NCI-H82 (cell line): ENCODE results near the gene PRODH2.
A peak's percentile ranks its signal among the peaks of the same experiment; 100 is the strongest.
"Not testable (repeated sequence)": the region's sequence is repeated elsewhere in the genome, so short reads cannot be mapped to it uniquely, and the experiment has no call there.

Source experiments
- DNase-seq: peaks from one replicate; lab custom pipeline; 2025; lab: John Stamatoyannopoulos, UW

The PRODH2 gene

DNA sequence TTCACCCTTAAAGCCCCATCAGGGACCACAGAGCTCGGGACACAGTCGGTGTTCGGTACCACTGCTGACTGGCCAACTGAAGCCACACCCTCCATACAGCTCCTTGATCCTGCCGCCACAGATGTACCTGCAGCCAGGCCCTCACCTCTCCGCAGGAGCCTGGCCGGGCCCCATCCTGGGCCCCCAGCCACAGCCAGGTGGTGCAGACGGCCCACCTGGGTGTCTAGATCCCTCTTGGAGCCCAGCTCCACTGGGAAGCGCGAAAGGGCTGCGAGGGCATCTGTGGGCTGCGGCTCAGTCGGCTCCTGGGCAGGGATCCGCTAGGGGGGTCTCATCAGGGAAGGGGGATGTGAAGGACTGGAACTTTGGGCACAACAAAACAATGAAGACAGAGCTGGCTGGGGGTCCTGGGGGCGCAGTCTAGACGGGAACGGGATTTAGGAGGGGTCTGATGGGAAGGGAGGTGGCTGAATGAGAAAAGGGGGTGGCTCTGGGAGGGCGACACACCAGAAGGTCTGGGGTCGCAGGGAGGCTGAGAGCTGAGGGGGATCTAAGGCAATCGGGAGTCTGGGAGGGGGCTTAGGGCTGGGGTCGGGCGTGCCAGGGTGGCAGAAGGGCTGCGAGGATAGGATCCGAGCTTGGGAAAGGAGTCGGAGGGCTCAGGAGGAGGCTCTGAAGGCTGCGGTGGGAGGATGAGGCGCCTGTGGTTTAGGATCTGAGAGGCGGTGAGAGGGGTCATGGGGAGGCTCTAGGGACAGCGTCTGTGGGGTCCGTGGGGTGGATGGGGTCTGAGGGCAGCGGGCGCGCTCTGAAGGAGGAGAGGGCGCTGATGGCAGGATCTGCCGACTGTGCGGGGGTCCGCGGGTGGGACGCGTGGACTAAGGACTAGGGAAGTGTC, 15.8 kb downstream of the PRODH2 start:
- no peak for DNase-seq

DNA sequence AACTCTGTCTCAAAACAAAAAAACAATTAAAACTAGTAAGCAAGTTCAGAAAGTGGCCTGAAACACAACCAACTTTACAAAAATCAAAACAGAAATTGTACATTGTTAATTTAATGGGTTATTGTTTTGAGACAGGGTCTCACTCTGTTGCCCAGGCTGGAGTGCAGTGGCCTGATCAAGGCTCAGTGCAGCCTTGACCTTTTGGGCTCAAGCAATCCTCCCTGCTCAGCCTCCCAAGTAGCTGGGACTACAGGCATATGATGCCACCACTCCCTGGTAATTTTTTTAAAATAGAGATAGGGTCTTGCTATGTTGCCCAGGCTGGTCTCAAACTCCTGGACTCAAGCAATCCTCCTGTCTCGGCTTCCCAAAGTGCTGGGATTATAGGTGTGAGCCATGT, 17.1 kb downstream of the PRODH2 start:
- DNase-seq, result not testable (repeated sequence)

DNA sequence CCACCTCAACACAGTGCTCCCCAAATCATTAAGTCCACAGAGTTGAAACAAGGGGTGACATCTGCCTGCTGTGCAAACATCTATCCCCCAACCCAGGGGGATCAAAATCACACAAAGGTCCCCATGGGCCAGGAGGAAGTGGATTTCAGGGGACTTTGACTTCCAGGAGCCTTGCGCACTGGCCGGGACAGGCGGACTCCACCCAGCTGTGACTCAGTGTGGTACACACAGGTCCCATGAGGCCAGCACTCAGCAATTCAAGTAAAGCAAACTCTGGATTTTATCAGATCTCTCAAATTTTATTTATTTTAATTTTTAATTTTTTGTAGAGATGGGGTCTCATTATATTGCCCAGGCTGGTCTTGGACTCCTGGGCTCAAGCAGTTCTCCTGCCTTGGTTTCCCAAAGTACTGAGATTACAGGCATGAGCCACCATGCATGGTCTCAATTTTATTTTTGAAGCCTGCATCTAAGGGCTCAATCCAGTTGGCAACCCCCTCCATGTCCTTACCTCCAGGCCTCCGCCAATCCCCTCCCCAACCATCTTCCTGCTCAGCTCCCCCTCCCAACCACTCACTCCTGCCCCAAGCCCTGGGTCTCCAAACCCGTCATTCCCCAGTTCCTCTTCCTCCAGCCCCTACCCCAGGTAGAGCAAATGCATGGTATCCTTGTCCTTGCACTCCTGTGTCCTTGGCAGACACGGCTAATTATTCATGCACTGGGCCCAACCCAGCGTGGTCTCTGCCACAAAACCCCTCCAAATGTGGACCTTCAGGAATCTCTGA, 19.1 kb downstream of the PRODH2 start:
- no peak for DNase-seq

DNA sequence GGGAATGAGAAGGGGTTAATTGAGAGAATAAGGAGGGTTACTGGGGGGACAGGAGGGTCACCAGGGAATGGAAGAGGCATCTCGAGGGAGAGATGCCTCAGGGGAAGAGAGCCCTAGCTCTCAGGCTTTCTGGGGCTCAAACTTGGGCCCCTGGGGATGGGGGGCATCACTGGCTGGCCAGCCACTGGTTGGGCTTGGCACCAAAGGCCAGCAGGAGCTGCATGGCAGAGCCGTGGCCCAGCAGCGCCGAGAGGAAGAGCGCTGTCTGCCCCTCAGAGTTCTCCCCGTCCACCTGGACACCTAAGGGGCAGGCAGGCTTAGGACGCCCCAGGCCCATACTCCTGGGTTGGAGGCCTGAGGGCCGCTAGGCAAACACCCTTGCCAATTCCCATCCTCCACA, 19.8 kb downstream of the PRODH2 start:
- DNase-seq, result no peak

DNA sequence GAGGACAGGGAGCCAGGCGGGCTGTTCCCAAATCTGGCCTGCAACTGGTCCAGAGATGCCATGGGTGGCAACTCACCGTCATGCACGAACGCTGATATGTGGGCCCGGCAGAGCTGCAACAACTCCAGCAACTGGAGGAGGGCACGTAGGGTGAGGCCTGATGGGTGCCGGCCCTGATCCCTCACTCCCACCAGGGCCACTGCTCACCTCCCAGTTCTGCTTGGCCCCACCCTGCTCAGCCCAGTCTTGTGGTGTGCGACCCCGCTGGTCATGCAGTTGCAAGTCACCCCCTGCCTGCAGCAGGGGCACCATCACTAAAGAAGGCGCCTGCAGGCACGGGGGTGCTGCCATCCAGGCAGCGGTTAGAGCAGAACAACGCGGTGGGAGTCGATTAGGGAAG, 20.3 kb downstream of the PRODH2 start:
- no peak for DNase-seq

DNA sequence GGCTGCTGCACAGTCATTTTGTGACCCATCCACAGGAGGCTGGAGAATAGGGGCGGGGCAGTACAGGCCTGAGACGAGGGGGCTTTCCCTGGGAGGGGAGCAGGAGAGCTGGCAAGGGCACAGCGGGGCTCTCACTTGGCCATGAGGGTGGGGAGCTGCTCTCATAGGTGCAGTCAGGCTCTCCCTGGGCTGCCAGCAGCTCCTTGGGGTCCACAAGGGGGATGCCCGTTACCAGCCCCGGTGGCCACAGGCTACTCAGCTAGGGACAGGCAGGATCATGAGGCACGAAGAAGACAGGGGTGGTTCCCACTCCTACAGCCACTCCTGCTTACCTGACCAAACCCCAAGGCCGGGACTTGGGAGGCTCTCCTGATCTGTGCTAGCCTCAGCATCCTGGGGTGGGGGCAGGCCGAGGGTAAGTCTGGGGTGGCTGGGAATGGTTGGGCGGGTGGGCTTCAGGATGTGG, 20.8 kb downstream of the PRODH2 start:
- no peak for DNase-seq

DNA sequence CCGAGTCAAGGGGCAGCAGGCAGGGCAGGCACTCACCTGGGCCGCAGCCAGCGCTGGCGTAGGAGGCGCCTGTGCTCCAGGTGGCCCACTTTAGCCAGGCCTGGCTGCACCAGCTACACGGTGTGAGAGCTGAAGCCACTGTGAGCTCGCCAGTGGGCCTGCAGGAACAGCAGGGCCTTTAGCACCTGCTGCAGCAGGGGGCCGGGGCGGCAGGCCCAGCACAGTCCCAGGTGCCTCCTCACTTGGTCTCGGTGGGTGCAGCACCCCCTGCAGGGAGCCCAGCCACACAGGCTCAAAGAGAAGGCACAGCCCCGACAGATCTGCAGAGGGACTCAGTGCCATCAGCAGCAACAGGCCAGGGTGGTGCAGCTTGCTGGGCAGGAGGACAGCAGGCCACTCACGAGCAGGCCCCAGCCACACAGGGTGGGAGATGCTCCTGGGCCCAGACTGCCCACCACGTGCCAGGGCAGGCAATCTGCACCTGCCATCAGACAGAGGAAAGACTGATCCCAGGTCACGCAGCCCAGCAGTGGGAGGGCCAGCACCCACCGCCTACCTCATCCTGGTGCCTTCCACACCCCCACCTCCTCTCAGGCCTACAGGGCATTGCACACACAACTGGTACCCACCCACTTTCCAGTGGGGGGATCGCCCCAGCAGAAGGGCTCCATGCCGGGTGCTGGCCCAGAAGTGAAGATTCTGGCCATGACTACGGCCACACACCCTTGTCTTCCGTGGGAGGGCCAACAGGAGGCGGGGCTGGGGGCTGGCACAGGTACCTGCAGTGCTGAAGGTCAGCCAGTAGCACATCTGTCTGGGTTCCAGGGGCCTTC, 21.4 kb downstream of the PRODH2 start:
- DNase-seq, result peak; percentile 39

DNA sequence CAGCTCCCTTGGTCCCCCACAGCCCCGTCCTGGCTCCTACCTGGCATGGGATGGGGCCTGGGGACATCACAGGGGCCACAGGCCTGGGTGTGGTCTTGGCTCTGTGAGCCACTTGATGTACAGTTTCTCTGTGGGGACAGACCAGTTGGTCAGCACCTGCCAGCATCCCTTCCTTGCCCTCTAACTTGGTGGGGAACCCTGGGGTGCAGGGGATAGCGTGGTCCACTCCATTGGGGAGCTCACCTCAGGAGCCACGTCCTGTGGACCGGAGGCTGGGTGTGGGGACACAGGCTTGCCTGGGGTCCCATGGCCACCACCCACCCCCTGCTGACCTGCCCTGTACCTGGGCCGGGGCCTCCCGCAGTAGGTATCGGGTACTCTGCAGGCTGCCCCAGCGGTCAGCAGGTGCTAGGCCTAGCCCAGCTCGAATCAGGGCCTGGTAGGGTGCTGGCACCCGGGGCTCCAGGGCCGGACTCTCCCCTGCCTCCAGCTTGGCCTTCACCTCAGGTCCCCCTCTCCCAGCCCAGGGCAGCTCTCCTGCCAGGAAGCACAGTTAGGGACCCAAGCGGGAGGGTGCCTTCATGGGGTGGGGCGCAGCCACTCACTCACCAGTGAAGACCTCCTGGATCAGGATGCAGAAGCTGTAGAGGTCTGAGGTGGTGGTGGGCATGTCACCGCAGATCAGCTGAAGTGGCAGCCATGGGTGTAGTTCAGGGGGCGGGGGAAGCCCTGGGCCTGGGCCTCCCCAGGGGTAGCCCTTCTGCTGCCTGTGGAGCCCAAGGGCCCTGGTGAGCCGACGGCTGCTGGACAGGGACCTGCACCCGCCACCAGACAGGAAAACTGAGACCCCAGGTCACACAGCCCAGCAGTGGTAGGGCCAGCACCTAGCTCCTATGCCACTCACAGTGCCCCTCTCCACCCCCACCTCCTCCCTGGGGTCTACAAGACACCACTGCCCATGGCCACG, 22.4 kb downstream of the PRODH2 start:
- DNase-seq, result no peak

DNA sequence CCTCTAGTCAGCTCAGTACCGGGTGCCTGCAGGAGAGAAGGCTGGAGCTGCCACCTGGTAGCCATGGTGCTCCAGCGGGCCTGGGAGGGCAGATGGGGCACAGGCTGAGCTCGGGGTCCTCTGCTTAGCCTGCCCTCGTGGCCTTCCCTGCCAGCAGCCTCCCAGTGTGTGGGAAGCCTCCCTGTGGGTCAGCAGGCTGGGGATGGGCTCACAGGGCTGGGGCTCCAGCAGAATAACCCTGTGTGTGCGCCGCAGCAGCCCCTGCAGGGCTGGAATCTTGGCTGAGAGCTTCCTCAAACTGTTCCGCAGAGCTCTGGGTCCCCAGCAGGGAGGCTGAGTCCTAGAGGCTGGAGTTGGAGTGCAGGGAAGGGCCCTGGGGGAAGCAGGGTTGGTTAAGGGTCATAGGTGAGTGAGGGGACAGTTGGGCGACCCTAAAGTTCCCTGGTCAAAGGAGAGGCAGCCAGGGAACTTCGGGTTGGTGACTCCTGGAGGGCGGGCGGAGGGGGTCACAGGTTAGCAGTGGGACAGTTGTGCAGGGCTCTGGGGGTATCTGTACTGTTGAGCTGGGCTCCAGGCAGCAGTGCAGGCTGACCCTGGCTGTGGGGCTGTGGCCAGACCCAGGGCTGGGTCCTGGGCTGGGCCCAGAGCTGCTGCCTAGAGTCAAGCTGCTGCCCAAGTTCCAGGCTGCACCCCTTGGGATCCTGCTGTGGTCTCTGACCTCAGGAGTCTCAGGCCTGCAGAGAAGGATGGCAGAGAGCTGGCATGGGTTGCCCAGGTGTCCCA, 23.3 kb downstream of the PRODH2 start:
- no peak for DNase-seq

DNA sequence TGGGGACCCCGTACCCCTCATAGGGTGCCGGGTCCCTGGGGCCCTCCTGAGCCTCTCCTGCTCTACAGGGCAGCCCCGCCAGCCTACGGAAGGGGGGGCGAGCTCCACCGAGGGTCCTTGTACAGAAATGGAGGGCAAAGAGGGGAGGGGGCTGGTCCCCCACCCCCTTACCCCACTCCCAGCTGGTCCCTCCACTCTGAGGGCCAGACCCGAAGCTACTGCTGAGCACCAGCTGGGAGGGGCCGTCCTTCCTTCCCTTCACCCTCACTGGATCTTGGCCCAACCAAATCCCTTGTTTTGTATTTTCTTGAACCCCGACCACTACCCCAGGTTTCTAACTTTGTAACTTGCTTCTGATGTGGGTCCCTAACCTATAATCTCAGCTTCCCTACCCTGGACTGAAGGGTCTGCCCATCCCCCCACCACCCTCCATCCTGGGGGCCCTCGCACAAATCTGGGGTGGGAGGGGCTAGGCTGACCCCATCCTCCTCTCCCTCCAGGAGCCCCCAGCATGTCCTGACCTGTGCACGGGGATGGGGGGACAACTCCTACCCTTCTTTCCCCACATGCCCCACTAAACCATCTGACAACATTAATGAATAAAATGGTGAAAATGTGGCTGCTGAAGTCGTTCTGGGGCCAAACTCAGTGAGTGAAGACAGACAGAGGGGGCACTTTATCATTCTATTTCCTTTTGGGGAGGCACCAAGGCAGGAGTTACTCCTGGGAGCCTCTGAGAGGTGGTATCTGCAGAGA, 24.3 kb downstream of the PRODH2 start:
- DNase-seq, result no peak

DNA sequence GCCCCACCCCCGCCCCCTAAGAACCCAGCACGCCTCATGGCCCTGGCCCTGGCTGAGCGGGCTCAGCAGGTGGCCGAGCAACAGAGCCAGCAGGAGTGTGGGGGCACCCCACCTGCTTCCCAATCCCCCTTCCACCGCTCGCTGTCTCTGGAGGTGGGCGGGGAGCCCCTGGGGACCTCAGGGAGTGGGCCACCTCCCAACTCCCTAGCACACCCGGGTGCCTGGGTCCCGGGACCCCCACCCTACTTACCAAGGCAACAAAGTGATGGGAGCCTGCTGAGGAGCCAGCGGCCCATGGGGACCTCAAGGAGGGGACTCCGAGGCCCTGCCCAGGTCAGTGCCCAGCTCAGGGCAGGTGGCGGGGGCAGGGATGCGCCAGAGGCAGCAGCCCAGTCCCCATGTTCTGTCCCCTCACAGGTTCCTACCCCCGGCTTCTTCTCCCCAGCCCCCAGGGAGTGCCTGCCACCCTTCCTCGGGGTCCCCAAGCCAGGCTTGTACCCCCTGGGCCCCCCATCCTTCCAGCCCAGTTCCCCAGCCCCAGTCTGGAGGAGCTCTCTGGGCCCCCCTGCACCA, 25.3 kb downstream of the PRODH2 start:
- DNase-seq, result no peak

DNA sequence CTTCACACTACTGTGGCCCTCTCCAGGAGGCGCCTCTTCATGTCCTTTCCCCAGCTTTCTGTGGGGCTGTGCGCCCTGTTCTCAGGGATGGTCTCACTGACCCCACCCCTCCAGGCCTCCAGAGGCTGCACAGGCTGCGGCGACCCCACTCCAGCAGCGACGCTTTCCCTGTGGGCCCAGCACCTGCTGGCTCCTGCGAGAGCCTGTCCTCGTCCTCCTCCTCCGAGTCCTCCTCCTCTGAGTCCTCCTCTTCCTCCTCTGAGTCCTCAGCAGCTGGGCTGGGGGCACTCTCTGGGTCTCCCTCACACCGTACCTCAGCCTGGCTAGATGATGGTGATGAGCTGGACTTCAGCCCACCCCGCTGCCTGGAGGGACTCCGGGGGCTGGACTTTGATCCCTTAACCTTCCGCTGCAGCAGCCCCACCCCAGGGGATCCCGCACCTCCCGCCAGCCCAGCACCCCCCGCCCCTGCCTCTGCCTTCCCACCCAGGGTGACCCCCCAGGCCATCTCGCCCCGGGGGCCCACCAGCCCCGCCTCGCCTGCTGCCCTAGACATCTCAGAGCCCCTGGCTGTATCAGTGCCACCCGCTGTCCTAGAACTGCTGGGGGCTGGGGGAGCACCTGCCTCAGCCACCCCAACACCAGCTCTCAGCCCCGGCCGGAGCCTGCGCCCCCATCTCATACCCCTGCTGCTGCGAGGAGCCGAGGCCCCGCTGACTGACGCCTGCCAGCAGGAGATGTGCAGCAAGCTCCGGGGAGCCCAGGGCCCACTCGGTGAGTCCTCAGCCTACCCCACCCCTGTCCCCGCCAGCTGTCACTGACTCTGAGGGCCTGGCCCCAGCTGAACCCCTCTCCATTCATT, 26.1 kb downstream of the PRODH2 start:
- DNase-seq, result peak; percentile 50

DNA sequence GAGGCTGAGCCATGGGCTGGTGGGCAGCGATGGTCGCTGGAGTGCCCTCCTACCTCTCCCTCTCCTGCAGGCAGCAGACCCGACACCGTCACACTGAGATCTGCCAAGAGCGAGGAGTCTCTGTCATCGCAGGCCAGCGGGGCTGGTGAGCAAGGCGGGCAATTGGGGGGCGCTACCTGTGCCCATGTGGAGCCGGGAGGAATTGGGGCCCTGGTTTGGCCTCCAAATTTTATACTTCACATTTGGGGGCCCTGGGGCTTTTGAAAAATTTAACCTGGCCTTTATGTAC, 27.4 kb downstream of the PRODH2 start:
- DNase-seq, result no peak

DNA sequence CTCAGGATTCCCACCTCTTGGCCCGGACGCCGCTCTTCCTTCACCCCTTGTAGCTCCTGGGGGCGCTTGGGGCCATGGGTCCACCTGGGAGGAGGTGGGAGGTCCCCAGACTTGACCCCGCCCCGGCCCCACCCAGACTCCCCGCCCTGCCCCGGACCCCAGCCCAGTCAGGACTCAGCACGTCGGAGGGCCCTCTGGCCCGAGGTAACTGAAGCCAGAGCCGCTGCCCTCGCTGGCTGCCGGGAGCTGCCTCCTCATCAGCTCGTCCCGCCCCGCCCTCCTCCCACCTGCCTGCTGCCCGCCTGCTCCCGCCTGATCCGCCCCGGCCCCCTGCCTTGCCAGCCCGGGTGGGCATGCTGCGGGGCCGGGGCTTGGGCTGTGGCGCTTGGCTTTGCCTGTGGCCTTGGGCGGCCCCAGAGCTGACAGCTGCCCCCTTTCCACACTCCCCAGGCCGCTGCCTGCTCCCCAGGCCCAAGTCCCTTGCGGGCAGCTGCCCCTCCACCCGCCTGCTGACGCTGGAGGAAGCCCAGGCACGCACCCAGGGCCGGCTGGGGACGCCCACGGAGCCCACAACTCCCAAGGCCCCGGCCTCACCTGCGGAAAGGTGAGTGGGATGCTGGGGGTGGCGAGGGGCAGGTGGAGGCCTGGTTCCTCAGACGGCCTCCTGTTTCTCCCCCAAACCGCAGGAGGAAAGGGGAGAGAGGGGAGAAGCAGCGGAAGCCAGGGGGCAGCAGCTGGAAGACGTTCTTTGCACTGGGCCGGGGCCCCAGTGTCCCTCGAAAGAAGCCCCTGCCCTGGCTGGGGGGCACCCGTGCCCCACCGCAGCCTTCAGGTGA, 27.9 kb downstream of the PRODH2 start:
- no peak for DNase-seq

DNA sequence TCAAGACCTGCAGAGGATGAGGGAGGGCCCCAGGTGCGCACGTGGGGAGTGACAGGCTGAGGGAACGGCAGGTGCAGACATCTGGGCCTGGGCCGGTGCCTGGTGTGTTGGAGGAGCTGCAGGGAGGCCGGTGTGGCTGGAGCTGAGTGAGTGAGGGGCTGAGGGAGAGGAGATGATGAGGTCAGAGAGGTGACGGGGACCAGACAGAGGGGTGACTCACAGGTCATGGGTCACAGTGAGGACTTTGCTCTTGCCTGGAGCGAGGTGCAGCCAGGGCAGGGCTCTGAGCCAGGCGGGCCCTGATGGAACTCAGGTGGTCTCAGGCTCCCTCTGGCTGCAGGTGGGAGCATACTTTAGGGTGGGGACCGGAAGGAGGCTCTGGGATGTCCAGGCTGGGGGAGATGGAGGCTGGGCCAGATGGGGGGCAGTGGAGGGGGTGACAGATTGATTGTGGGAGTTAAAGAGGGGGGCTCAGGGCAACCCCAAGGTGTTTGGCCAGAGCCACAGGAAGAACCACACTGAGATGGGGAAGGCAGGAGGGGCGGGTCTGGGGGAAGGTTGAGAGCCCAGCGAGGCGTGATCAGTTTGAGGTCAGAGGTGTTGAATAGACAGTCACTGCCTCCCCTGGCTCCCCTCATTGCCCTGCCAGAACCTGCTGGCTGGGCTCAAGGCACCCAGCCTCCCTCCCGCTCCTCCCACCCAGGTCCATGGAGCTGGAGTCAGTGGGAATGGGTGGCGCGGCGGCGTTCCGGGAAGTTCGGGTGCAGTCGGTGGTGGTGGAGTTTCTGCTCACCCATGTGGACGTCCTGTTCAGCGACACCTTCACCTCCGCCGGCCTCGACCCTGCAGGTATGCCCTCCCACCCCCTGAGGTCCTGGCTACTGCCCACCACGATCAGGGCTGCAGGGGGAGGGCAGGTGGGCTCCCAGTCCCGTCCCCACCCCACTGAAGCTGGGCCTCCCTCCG, 28.9 kb downstream of the PRODH2 start:
- no peak for DNase-seq

DNA sequence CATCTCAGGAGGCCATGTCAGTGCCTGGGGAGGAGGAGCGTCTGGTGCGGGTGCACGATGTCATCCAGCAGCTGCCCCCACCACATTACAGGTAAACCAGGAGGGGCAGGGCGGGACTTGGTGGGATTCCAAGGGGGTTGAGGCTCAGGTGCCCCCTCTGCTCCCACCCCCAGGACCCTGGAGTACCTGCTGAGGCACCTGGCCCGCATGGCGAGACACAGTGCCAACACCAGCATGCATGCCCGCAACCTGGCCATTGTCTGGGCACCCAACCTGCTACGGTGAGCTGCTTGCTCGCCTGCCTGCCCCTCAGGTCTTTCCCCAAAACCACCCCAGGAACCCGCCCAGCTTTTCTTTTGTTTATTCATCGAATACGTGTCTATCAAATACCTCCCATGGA, 30.1 kb downstream of the PRODH2 start:
- DNase-seq, result no peak
